HUDEP-2 (cell line): Measurements from ENCODE around the gene AGAP3.

Source experiments
- DNase-seq, 76 experiments: peaks; one replicate each; lab custom pipeline; 2025; ENCODE audit not compliant: unreplicated experiment in 76 of 76; lab: John Stamatoyannopoulos, UW

Gene AGAP3

GRCh38 chr7:151121380-151122170 is 35.3 kb downstream of the AGAP3 start:
- no peak for DNase-seq

- no peak for DNase-seq
These were observed 36.0 kb downstream of the AGAP3 start for GRCh38 chr7:151122276-151122675.

GRCh38 chr7:151122796-151123157 is 36.5 kb downstream of the AGAP3 start:
- no peak for DNase-seq

GRCh38 chr7:151123158-151123821 is 37.0 kb downstream of the AGAP3 start:
- no peak for DNase-seq

GRCh38 chr7:151123822-151124464 is 37.7 kb downstream of the AGAP3 start:
- DNase-seq: peak in 74 of 76 experiments; percentile 37 to 90 (median 77)

- DNase-seq: no peak
These were observed 38.2 kb downstream of the AGAP3 start for GRCh38 chr7:151124481-151124880.

- DNase-seq: no peak
These were observed 38.7 kb downstream of the AGAP3 start for GRCh38 chr7:151124899-151125399.

- DNase-seq: no peak
These were observed 39.2 kb downstream of the AGAP3 start for GRCh38 chr7:151125470-151125845.

- no peak for DNase-seq
These were observed 39.7 kb downstream of the AGAP3 start for GRCh38 chr7:151125846-151126481.

GRCh38 chr7:151126491-151127137 is 40.3 kb downstream of the AGAP3 start:
- no peak for DNase-seq

GRCh38 chr7:151128144-151128543 is 41.9 kb downstream of the AGAP3 start:
- DNase-seq: no peak

- DNase-seq: no peak
These were observed 42.4 kb downstream of the AGAP3 start for GRCh38 chr7:151128716-151129115.

GRCh38 chr7:151129117-151129959 is 43.1 kb downstream of the AGAP3 start:
- DNase-seq: no peak

GRCh38 chr7:151129960-151130591 is 43.8 kb downstream of the AGAP3 start:
- DNase-seq: no peak

- DNase-seq: no peak
These were observed 44.5 kb downstream of the AGAP3 start for GRCh38 chr7:151130741-151131157.

GRCh38 chr7:151131224-151131591 is 44.9 kb downstream of the AGAP3 start:
- no peak for DNase-seq

GRCh38 chr7:151131592-151132293 is 45.5 kb downstream of the AGAP3 start:
- no peak for DNase-seq

GRCh38 chr7:151132461-151133205 is 46.4 kb downstream of the AGAP3 start:
- DNase-seq: no peak
